Activated CD4-positive, alpha-beta T cell treated with anti-CD3 and anti-CD28 coated beads, Interleukin-2, Interleukin-6, amounts not matched to agents 100 ng/mL and 50 ng/mL, durations not matched to agents 16 hours and 8 hours (primary cell): ENCODE measurements around the gene SGCA.
A peak's percentile ranks its signal among the peaks of the same experiment; 100 is the strongest.

Experiments
- DNase-seq: peaks from one replicate; pipeline ENCODE4 v3.0.0-alpha.2; 2020

The SGCA gene

GRCh38 chr17:50149417-50150353 lies 16.1 kb upstream of the SGCA start:
- peak; percentile 66 for DNase-seq

GRCh38 chr17:50150354-50151040 lies 15.3 kb upstream of the SGCA start, which contains the start of gene PPP1R9B:
TSS of gene PPP1R9B (minus strand) at chr17:50150677. CDS start at chr17:50150513, 164 bp downstream.
- DNase-seq, result no peak

- peak; percentile 95 for DNase-seq
These were observed 14.5 kb upstream of the SGCA start for GRCh38 chr17:50151041-50151936.

- peak; percentile 76 for DNase-seq
These were observed 13.8 kb upstream of the SGCA start for GRCh38 chr17:50151937-50152547.

GRCh38 chr17:50152736-50153135 lies 13.1 kb upstream of the SGCA start:
- no peak for DNase-seq

- DNase-seq, result no peak
These were observed 11.9 kb upstream of the SGCA start for GRCh38 chr17:50153650-50154575.

- no peak for DNase-seq
These were observed 11.2 kb upstream of the SGCA start for GRCh38 chr17:50154604-50155003.

- no peak for DNase-seq
These were observed 10.5 kb upstream of the SGCA start for GRCh38 chr17:50155115-50155819.

GRCh38 chr17:50157891-50158290 lies 7.9 kb upstream of the SGCA start:
- DNase-seq, result peak; percentile 30

- peak; percentile 98 for DNase-seq
These were observed 4.5 kb upstream of the SGCA start for GRCh38 chr17:50161023-50161910.

GRCh38 chr17:50161911-50162288 lies 3.9 kb upstream of the SGCA start:
- no peak for DNase-seq

GRCh38 chr17:50162466-50163254 lies 3.1 kb upstream of the SGCA start:
- DNase-seq, result no peak

GRCh38 chr17:50163843-50164696 lies 1.7 kb upstream of the SGCA start:
- DNase-seq, result no peak

GRCh38 chr17:50164697-50164988 lies 1.2 kb upstream of the SGCA start:
- no peak for DNase-seq

GRCh38 chr17:50165066-50165465 lies 739 bp upstream of the SGCA start:
- DNase-seq, result no peak

GRCh38 chr17:50165466-50165865 lies 339 bp upstream of the SGCA start:
- no peak for DNase-seq

GRCh38 chr17:50166518-50167181 lies 845 bp downstream of the SGCA start:
- no peak for DNase-seq
